Measurements from ENCODE around the gene SLC25A44. TPM values are rescaled to one million over a fixed set of nuclear protein-coding genes. Genes with fewer than 3 reads are reported as not detected.

SLC25A44 gene, protein sequence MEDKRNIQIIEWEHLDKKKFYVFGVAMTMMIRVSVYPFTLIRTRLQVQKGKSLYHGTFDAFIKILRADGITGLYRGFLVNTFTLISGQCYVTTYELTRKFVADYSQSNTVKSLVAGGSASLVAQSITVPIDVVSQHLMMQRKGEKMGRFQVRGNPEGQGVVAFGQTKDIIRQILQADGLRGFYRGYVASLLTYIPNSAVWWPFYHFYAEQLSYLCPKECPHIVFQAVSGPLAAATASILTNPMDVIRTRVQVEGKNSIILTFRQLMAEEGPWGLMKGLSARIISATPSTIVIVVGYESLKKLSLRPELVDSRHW
- 10 to 100 TPM; 15.7 to 40.6 (median 33.7) TPM for total RNA-seq

DNA sequence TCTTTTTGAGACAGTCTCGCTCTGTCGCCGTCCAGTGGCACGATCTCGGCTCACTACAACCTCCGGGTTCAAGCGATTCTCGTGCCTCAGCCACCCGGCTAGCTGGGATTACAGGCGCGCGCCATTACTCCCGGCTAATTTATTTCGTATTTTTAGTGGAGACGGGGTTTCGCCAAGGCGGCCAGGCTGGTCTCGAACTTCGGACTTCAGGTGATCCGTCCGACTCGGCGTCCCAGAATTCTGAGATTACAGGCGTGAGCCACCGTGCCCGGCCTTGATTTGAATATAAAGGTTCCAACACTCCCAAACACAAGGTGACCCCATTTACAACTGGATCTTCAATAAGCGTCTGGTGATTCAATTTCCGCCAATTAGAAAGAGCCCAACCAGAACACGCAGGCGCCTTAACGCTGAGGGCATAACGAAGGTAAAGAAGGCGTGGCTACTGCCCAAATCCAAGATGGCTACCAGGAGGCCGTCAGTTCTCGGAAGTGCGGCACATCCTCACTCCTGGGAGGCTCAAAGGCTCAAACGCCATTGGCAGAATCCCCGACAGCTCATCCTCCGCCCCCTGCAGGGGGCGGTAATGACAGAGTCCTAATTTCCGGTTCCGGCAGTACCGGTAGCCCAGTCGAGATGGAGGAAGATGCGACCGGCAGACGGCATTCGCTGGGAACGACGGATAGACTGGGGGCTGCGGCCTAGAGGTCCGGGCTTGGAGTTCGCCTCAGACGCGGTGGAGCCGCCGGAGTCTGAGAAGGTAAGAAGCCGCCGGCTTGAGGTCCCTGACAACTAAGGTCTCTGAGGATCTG is at the start of gene SLC25A44:
TSS of gene SLC25A44 (plus strand) at position 617 of the 812 bp plus-strand sequence. CDS start 5,744 bp downstream, outside the sequence.
- no peaks in the 10 kb centered on the region for H3K36me3 ChIP-seq
- peak within 1 kb of the TSS; percentile 74 to 83 (median 78) for H3K27ac ChIP-seq
- TF ChIP-seq POLR2A (IDR thresholded peaks at IDR 0.05) = peak; percentile 65 to 67
- TF ChIP-seq, protein P1, sequence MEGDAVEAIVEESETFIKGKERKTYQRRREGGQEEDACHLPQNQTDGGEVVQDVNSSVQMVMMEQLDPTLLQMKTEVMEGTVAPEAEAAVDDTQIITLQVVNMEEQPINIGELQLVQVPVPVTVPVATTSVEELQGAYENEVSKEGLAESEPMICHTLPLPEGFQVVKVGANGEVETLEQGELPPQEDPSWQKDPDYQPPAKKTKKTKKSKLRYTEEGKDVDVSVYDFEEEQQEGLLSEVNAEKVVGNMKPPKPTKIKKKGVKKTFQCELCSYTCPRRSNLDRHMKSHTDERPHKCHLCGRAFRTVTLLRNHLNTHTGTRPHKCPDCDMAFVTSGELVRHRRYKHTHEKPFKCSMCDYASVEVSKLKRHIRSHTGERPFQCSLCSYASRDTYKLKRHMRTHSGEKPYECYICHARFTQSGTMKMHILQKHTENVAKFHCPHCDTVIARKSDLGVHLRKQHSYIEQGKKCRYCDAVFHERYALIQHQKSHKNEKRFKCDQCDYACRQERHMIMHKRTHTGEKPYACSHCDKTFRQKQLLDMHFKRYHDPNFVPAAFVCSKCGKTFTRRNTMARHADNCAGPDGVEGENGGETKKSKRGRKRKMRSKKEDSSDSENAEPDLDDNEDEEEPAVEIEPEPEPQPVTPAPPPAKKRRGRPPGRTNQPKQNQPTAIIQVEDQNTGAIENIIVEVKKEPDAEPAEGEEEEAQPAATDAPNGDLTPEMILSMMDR (IDR thresholded peaks at IDR 0.05) = peak; percentile 57 to 78 (median 74)
- peak within 1 kb of the TSS; percentile 74 to 98 (median 76) for H3K4me3 ChIP-seq
- H3K4me1 ChIP-seq = peaks cover 0 to 37% (median 5%) of the 10 kb centered on the region in 4 donors
- no peaks in the 10 kb centered on the region for H3K9me3 ChIP-seq
- no peaks in the 10 kb centered on the region for H3K27me3 ChIP-seq
- DNase-seq = peak; percentile 94 to 99 (median 97)

- Histone ChIP-seq H3K4me1 (peaks cover 0 to 25% (median 11%) of the 10 kb centered on the region in 4 donors), H3K36me3 (peaks cover 0 to under 1% (median 0%) of the 10 kb centered on the region in 3 donors), H3K27me3 (no peaks in the 10 kb centered on the region), H3K27ac (no peak overlapping the region), H3K4me3 (no peak overlapping the region), H3K9me3 (no peaks in the 10 kb centered on the region)
- no peak for DNase-seq
- TF ChIP-seq POLR2A (IDR thresholded peaks at IDR 0.05) = no peak
- TF ChIP-seq, protein P1 (IDR thresholded peaks at IDR 0.05) = no peak
Observed at GRCh38 chr1:156144742-156145141, 49.2 kb upstream of the SLC25A44 start.

- TF ChIP-seq, protein P1 (IDR thresholded peaks at IDR 0.05) = no peak
- TF ChIP-seq POLR2A (IDR thresholded peaks at IDR 0.05) = no peak
- H3K27ac ChIP-seq = no peak overlapping the region
- H3K36me3 ChIP-seq = no peaks in the 10 kb centered on the region
- DNase-seq = no peak
- H3K4me3 ChIP-seq = no peak overlapping the region
- no peaks in the 10 kb centered on the region for H3K9me3 ChIP-seq
- no peaks in the 10 kb centered on the region for H3K27me3 ChIP-seq
- H3K4me1 ChIP-seq = peaks cover 0 to 30% (median 11%) of the 10 kb centered on the region in 4 donors
Observed at GRCh38 chr1:156145650-156146019, 48.3 kb upstream of the SLC25A44 start.

DNA sequence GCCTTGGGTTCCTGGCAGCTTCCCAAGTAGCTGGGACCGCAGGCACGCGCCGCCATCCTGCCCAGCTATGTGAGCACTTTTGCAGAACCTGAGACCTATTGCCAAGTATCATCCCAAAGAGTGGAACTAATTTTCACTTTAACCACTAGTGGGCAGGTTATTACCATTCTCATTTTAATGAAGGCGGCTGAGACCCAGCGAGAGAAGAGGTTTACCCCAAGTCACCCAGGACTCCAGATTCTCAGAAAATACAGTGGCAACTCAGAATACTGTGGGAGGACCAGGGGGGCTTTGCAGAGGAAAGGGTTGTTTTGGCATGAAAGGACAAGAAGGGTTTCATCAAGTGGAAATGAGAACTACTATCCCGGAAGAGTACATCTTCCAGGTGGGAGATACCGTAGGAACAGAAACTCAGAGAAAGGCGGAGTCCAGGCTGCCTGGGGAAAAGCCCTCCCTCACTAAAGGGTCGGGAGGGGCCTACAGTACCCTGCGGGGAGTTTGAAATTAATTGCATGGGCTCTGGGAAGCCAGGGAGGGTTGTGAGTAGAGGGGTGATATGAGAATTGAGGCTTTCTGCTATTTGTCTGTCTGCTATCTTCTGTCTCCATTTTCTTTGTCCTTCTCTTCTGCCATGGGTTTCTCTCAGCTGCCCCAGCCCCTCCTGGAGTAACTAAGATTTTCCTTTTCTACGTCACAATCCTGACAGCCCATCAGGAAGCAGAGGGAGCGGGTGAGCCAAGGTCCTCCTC is 47.7 kb upstream of the SLC25A44 start:
- DNase-seq = peak in 2 of 3 donors; percentile 27 to 67
- H3K27ac ChIP-seq = peak overlapping the region in 1 of 4 donors; percentile 20
- H3K4me1 ChIP-seq = peaks cover 0 to 31% (median 11%) of the 10 kb centered on the region in 4 donors
- TF ChIP-seq, protein P1 (IDR thresholded peaks at IDR 0.05) = peak; percentile 62 to 94 (median 88)
- no peak for TF ChIP-seq POLR2A (IDR thresholded peaks at IDR 0.05)
- H3K36me3 ChIP-seq = no peaks in the 10 kb centered on the region
- peak overlapping the region in 2 of 4 donors; percentile 3 to 30 for H3K4me3 ChIP-seq
- H3K9me3 ChIP-seq = no peaks in the 10 kb centered on the region
- no peaks in the 10 kb centered on the region for H3K27me3 ChIP-seq

GRCh38 chr1:156146769-156147405 is 47.0 kb upstream of the SLC25A44 start:
- Histone ChIP-seq H3K9me3 (no peaks in the 10 kb centered on the region), H3K27me3 (no peaks in the 10 kb centered on the region), H3K36me3 (no peaks in the 10 kb centered on the region), H3K27ac (peak overlapping the region in 1 of 4 donors; percentile 20), H3K4me1 (peaks cover 0 to 32% (median 11%) of the 10 kb centered on the region in 4 donors), H3K4me3 (no peak overlapping the region)
- no peak for DNase-seq
- TF ChIP-seq POLR2A (IDR thresholded peaks at IDR 0.05) = no peak
- TF ChIP-seq, protein P1 (IDR thresholded peaks at IDR 0.05) = no peak
